HepG2 (cell line): ENCODE results near the gene CDK9. TPM values are rescaled to one million over a fixed set of nuclear protein-coding genes. Genes with fewer than 3 reads are reported as not detected.

Source experiments
- AHR ChIP-seq: IDR thresholded peaks from 2 replicates; pipeline ENCODE4 v1.6.1; 2018; ENCODE audit warnings: missing genetic modification reagents, missing compliant biosample characterization
- AKNA ChIP-seq: sonication (generic); formaldehyde crosslinking; IDR thresholded peaks from 2 replicates; pipeline ENCODE4 v1.4.0; 2020; ENCODE audit warnings: missing genetic modification reagents, borderline replicate concordance
- ESRRA ChIP-seq: sonication (generic); formaldehyde crosslinking; IDR thresholded peaks from 2 replicates; pipeline ENCODE4 v1.5.1; 2020; ENCODE audit warnings: mild to moderate bottlenecking, low read depth, missing genetic modification reagents
- IKZF1 ChIP-seq: fragments of 450-650 bp; IDR thresholded peaks from 2 replicates; pipeline ENCODE4 v1.7.1; 2016
- JUN ChIP-seq: sonication (generic); formaldehyde crosslinking; IDR thresholded peaks from 2 replicates; pipeline ENCODE4 v1.4.0; 2020; ENCODE audit warnings: mild to moderate bottlenecking, missing genetic modification reagents
- KAT8 ChIP-seq: IDR thresholded peaks from 2 replicates; pipeline ENCODE4 v1.6.1; 2016; ENCODE audit warnings: missing genetic modification reagents, missing compliant biosample characterization
- KLF11 ChIP-seq: IDR thresholded peaks from 2 replicates; pipeline ENCODE4 v1.6.1; 2016; ENCODE audit warnings: missing compliant biosample characterization
- NFIC ChIP-seq: IDR thresholded peaks from 2 replicates; pipeline ENCODE4 v1.6.1; 2012; ENCODE audit warnings: mild to moderate bottlenecking, low read length, inconsistent platforms
- PRDM10 ChIP-seq: sonication (generic); formaldehyde crosslinking; IDR thresholded peaks from 2 replicates; pipeline ENCODE4 v1.4.0; 2020; ENCODE audit warnings: low read depth, missing genetic modification reagents
- REPIN1 ChIP-seq: sonication (generic); formaldehyde crosslinking; IDR thresholded peaks from 2 replicates; pipeline ENCODE4 v1.8.0; 2022; ENCODE audit warnings: missing genetic modification reagents, low read depth, mild to moderate bottlenecking, borderline replicate concordance
- TCF12 ChIP-seq, 2 experiments: fragments of 450-650 bp in 1 of 2; sonication (generic) in 1 of 2; formaldehyde crosslinking in 1 of 2; IDR thresholded peaks; 2 replicates each; pipeline versions ENCODE4 v1.6.1 to v1.8.0; 2017 to 2022; ENCODE audit warnings: antibody characterized with exemption in 1 of 2, mild to moderate bottlenecking in 1 of 2, missing genetic modification reagents in 1 of 2, moderate library complexity in 1 of 2
- ZNF225 ChIP-seq: sonication (generic); formaldehyde crosslinking; IDR thresholded peaks from 2 replicates; pipeline ENCODE4 v1.4.0; 2020; ENCODE audit warnings: mild to moderate bottlenecking, missing genetic modification reagents
- ZSCAN5A ChIP-seq: sonication (generic); formaldehyde crosslinking; IDR thresholded peaks from 2 replicates; pipeline ENCODE4 v1.8.0; 2022; ENCODE audit warnings: mild to moderate bottlenecking, missing genetic modification reagents, borderline replicate concordance
- polyA plus RNA-seq, 8 experiments: library from polyadenylated mRNA; depleted of rRNA in 3 of 8; stranded (reverse) in 7 of 8; unstranded in 1 of 8; fragments of >200 nt; fragmentation: Illumina TruSeq in 4 of 8; extraction: Trizol in 4 of 8; gene quantifications; 2 replicates each; pipeline versions ENCODE4 v1.2.1 to v1.2.3, GENCODE V29; 2011 to 2016; ENCODE audit warnings: low read depth in 4 of 8, missing spikeins in 1 of 8, mixed read lengths in 1 of 8; ENCODE audit not compliant: insufficient read depth in 1 of 8
- total RNA-seq, 5 experiments: library from RNA; depleted of rRNA; stranded (reverse); fragments of >200 nt; fragmentation: Illumina TruSeq; extraction: Trizol; gene quantifications; 2 replicates each; pipeline ENCODE4 v1.2.3, GENCODE V29; 2016; ENCODE audit warnings: low read depth in 1 of 5

The CDK9 gene
- total and polyA plus RNA-seq, 2 of the 13 experiments (the other 11 are each of a cell fraction or from before 2014, with no cell fraction given): 16.8 to 21.5 TPM

- no peak for TF ChIP-seq ZSCAN5A
- no peak for TF ChIP-seq TCF12 (IDR thresholded peaks at IDR 0.05)
- peak; percentile 76; the same call in 1 of the 2 replicates for TF ChIP-seq TCF12 (CRISPR knock-in tag; IDR thresholded peaks at IDR 0.05)
- no peak for TF ChIP-seq AKNA (CRISPR knock-in tag)
- no peak for TF ChIP-seq IKZF1
- 0 out of 2 replicates have a peak, but pooled peaks have one; percentile 41 for TF ChIP-seq ZNF225 (CRISPR knock-in tag)
- peak; percentile 31; the same call in 1 of the 2 replicates for TF ChIP-seq REPIN1 (CRISPR knock-in tag)
- no peak for TF ChIP-seq KLF11 (CRISPR knock-in tag)
- TF ChIP-seq ESRRA (CRISPR knock-in tag): peak; percentile 65; the same call in 1 of the 2 replicates
- no peak for TF ChIP-seq JUN (CRISPR knock-in tag)
- peak; percentile 57; the same call in 1 of the 2 replicates for TF ChIP-seq KAT8 (CRISPR knock-in tag)
- no peak for TF ChIP-seq AHR
- TF ChIP-seq NFIC: no peak
- TF ChIP-seq PRDM10 (CRISPR knock-in tag): no peak
Measured at GRCh38 chr9:127802576-127803443, 17.0 kb downstream of the CDK9 start, which contains the start of gene FPGS (continued).
